H1 (cell line): ENCODE data around the gene TMEM243. TPM values are rescaled to one million over a fixed set of nuclear protein-coding genes. Genes with fewer than 3 reads are reported as not detected.

ENCODE experiments used
- CTCF ChIA-PET: fragments of 300-600 bp; sonication (Branson Sonifier 250); formaldehyde crosslinking; loops from one replicate; lab custom pipeline; 2021; ENCODE audit not compliant: partially characterized antibody; lab: Charles Lee
- POLR2A ChIA-PET: fragments of 300-600 bp; sonication (Branson Sonifier 250); formaldehyde crosslinking; loops from one replicate; lab custom pipeline; 2021; ENCODE audit warnings: inconsistent platforms; ENCODE audit not compliant: partially characterized antibody; lab: Charles Lee
- DNase-seq, 2 experiments: peaks; one replicate each; pipeline versions ENCODE4 v3.0.0 to v3.0.0-alpha.2; 2010 to 2022; ENCODE audit warnings: low spot score in 2 of 2, low read depth in 1 of 2, mixed read lengths in 1 of 2
- FAIRE-seq: peaks from 2 replicates; lab custom pipeline; 2011; peaks lifted over from hg19 to GRCh38; lab: Jason Lieb, UNC
- H2AFZ ChIP-seq: 2 replicates; pipeline ENCODE4 v1.8.1; 2012; ENCODE audit warnings: low read length, inconsistent platforms
- H2AK5ac ChIP-seq: 2 replicates; pipeline ENCODE4 v1.6.1; 2013; ENCODE audit warnings: low read depth, low read length
- H2BK120ac ChIP-seq: replicated peaks from 2 replicates; pipeline ENCODE3; 2013; ENCODE audit warnings: low read depth, low read length, inconsistent platforms
- H2BK12ac ChIP-seq: 2 replicates; pipeline ENCODE4 v1.6.1; 2013; ENCODE audit warnings: low read depth, low read length
- H2BK15ac ChIP-seq: 2 replicates; pipeline ENCODE4 v1.6.1; 2013; ENCODE audit warnings: low read length
- H2BK20ac ChIP-seq: 2 replicates; pipeline ENCODE4 v1.6.1; 2013; ENCODE audit warnings: low read length
- H2BK5ac ChIP-seq: 2 replicates; pipeline ENCODE4 v1.6.1; 2013; ENCODE audit warnings: low read depth, low read length
- H3K14ac ChIP-seq: 2 replicates; pipeline ENCODE4 v1.6.1; 2013; ENCODE audit warnings: inconsistent platforms; ENCODE audit not compliant: insufficient read length
- H3K18ac ChIP-seq: 2 replicates; pipeline ENCODE4 v1.6.1; 2013; ENCODE audit warnings: low read length; ENCODE audit errors: extremely low read depth
- H3K23ac ChIP-seq: 2 replicates; pipeline ENCODE4 v1.6.1; 2013; ENCODE audit warnings: inconsistent platforms; ENCODE audit not compliant: insufficient read length
- H3K23me2 ChIP-seq: 2 replicates; pipeline ENCODE4 v1.6.1; 2013; ENCODE audit warnings: low read depth, low read length
- H3K27ac ChIP-seq: 2 replicates; pipeline ENCODE4 v1.6.1; 2011; ENCODE audit warnings: low read depth, low read length, inconsistent platforms
- H3K27me3 ChIP-seq, 4 experiments: replicated peaks in 1 of 4; 1 replicate in 1 of 4; 2 replicates in 3 of 4; pipeline versions ENCODE4 v1.6.1 to v1.8.1; 2011 to 2013; ENCODE audit warnings: low read length in 3 of 4, mild to moderate bottlenecking in 3 of 4, inconsistent platforms in 2 of 4, mixed read lengths in 2 of 4, moderate library complexity in 1 of 4; ENCODE audit not compliant: control insufficient read depth in 3 of 4, insufficient read depth in 3 of 4; ENCODE audit errors: extremely low read depth in 1 of 4
- H3K36me3 ChIP-seq, 4 experiments: 2 replicates each; pipeline versions ENCODE4 v1.6.1 to v1.8.1; 2011 to 2013; ENCODE audit warnings: mild to moderate bottlenecking in 4 of 4, low read length in 3 of 4, moderate library complexity in 2 of 4, control low read depth in 1 of 4, inconsistent platforms in 1 of 4; ENCODE audit not compliant: insufficient read depth in 4 of 4, control insufficient read depth in 2 of 4
- H3K4ac ChIP-seq: replicated peaks from 2 replicates; pipeline ENCODE3; 2013; ENCODE audit warnings: low read length, low read depth, mixed read lengths, inconsistent platforms; ENCODE audit not compliant: insufficient read length
- H3K4me1 ChIP-seq, 4 experiments: replicated peaks in 1 of 4; 1 replicate in 1 of 4; 2 replicates in 3 of 4; pipeline versions ENCODE4 v1.6.1 to v1.8.1; 2011 to 2013; ENCODE audit warnings: low read length in 3 of 4, inconsistent platforms in 2 of 4, mixed read lengths in 1 of 4; ENCODE audit not compliant: insufficient read depth in 4 of 4, control insufficient read depth in 3 of 4
- H3K4me2 ChIP-seq, 2 experiments: 2 replicates each; pipeline versions ENCODE4 v1.6.1 to v1.8.1; 2011 to 2013; ENCODE audit warnings: low read depth in 2 of 2, low read length in 2 of 2, control low read depth in 1 of 2, inconsistent platforms in 1 of 2, mild to moderate bottlenecking in 1 of 2; ENCODE audit not compliant: insufficient read depth in 1 of 2
- H3K4me3 ChIP-seq, 4 experiments: fragments of 200-600, 300-600 bp in 1 of 4; sonication (generic), shearing (Covaris generic), sonication (Bioruptor Twin) in 1 of 4; 2 replicates each; pipeline versions ENCODE4 v1.5.1 to v1.8.1; 2011 to 2016; ENCODE audit warnings: low read length in 4 of 4, low read depth in 3 of 4, control low read depth in 2 of 4, inconsistent platforms in 2 of 4, mild to moderate bottlenecking in 2 of 4, mixed read lengths in 1 of 4, moderate library complexity in 1 of 4; ENCODE audit not compliant: insufficient read depth in 2 of 4; ENCODE audit errors: extremely low read depth in 1 of 4
- H3K56ac ChIP-seq: replicated peaks from 2 replicates; pipeline ENCODE3; 2013; ENCODE audit warnings: low read depth, mild to moderate bottlenecking, mixed read lengths, low read length, inconsistent platforms; ENCODE audit not compliant: insufficient read length
- H3K79me1 ChIP-seq: 2 replicates; pipeline ENCODE4 v1.6.1; 2013; ENCODE audit warnings: low read depth, low read length, control low read depth
- H3K79me2 ChIP-seq, 2 experiments: 2 replicates each; pipeline versions ENCODE4 v1.6.1 to v1.8.1; 2012 to 2013; ENCODE audit warnings: low read length in 2 of 2, mild to moderate bottlenecking in 2 of 2, inconsistent platforms in 1 of 2; ENCODE audit not compliant: insufficient read depth in 2 of 2, control insufficient read depth in 1 of 2
- H3K9ac ChIP-seq, 4 experiments: replicated peaks in 1 of 4; 1 replicate in 1 of 4; 2 replicates in 3 of 4; pipeline versions ENCODE4 v1.6.1 to v1.8.1; 2011 to 2013; ENCODE audit warnings: low read depth in 3 of 4, low read length in 3 of 4, control low read depth in 2 of 4, mild to moderate bottlenecking in 2 of 4, moderate library complexity in 2 of 4, inconsistent platforms in 1 of 4; ENCODE audit errors: extremely low read depth in 1 of 4
- H3K9me3 ChIP-seq, 2 experiments: 2 replicates each; pipeline versions ENCODE4 v1.6.1 to v1.8.1; 2012 to 2013; ENCODE audit warnings: mild to moderate bottlenecking in 2 of 2, moderate library complexity in 2 of 2, control low read depth in 1 of 2, inconsistent platforms in 1 of 2, low read depth in 1 of 2, low read length in 1 of 2, mixed read lengths in 1 of 2; ENCODE audit not compliant: insufficient read depth in 2 of 2
- H4K20me1 ChIP-seq, 2 experiments: replicated peaks in 1 of 2; 2 replicates each; pipeline versions ENCODE3 to v1.8.1; 2011 to 2013; ENCODE audit warnings: inconsistent platforms in 2 of 2, low read length in 2 of 2, mild to moderate bottlenecking in 1 of 2; ENCODE audit not compliant: insufficient read depth in 2 of 2, control insufficient read depth in 1 of 2
- H4K5ac ChIP-seq: 2 replicates; pipeline ENCODE4 v1.6.1; 2013; ENCODE audit warnings: low read length, low read depth, mixed read lengths, inconsistent platforms; ENCODE audit not compliant: insufficient read length
- H4K8ac ChIP-seq: 2 replicates; pipeline ENCODE4 v1.8.0; 2013; ENCODE audit warnings: mild to moderate bottlenecking, moderate library complexity, low read length, inconsistent platforms; ENCODE audit not compliant: insufficient read depth; ENCODE audit errors: extremely low read depth
- H4K91ac ChIP-seq: replicated peaks from 2 replicates; pipeline ENCODE3; 2013; ENCODE audit warnings: low read length, mixed read lengths, inconsistent platforms; ENCODE audit not compliant: insufficient read length
- BACH1 ChIP-seq: IDR thresholded peaks from 2 replicates; pipeline ENCODE4 v1.6.1; 2012; ENCODE audit warnings: low read length, improper control_type of control experiment
- HDAC2 ChIP-seq, 2 experiments: fragments of 300-600 bp in 1 of 2; sonication (generic) in 1 of 2; IDR thresholded peaks; 2 replicates each; pipeline ENCODE4 v1.6.1; 2011 to 2012; ENCODE audit warnings: low read depth in 2 of 2, low read length in 2 of 2, mild to moderate bottlenecking in 2 of 2, moderate library complexity in 2 of 2, borderline replicate concordance in 1 of 2, inconsistent platforms in 1 of 2
- KDM1A ChIP-seq: fragments of 200-600, 300-600 bp; sonication (generic); IDR thresholded peaks from 2 replicates; pipeline ENCODE4 v1.7.1; 2016; ENCODE audit warnings: mild to moderate bottlenecking, low read length, borderline replicate concordance
- KDM4A ChIP-seq: IDR thresholded peaks from one replicate; pipeline ENCODE4 v1.7.1; 2012; ENCODE audit warnings: low read depth, mild to moderate bottlenecking, moderate library complexity, low read length, inconsistent platforms; ENCODE audit not compliant: severe bottlenecking
- SAP30 ChIP-seq: fragments of 300-600 bp; sonication (generic); IDR thresholded peaks from 2 replicates; pipeline ENCODE4 v1.7.1; 2012; ENCODE audit warnings: low read length, moderate library complexity, mild to moderate bottlenecking, inconsistent platforms; ENCODE audit not compliant: insufficient read depth, insufficient replicate concordance
- SIX5 ChIP-seq: IDR thresholded peaks from 2 replicates; pipeline ENCODE4 v1.6.1; 2011; ENCODE audit warnings: mild to moderate bottlenecking, low read depth, low read length
- WGBS, 2 experiments: shearing (Covaris generic) in 1 of 2; methylation state at CpG; one replicate each; pipeline versions ENCODE4 v1.1.6 to v1.1.7; 2013 to 2015; ENCODE audit warnings: low lambda C conversion rate in 2 of 2, mixed read lengths in 2 of 2, inconsistent platforms in 1 of 2, low coverage in 1 of 2, missing lambda C conversion rate in 1 of 2; ENCODE audit not compliant: insufficient replicate concordance in 2 of 2, insufficient coverage in 1 of 2, insufficient read length in 1 of 2; ENCODE audit errors: extremely low coverage in 1 of 2, missing lambda C conversion rate in 1 of 2; 5-methylcytosine and 5-hydroxymethylcytosine counted together
- polyA plus RNA-seq, 7 experiments: library from polyadenylated mRNA; depleted of rRNA in 3 of 7; stranded (reverse) in 5 of 7; unstranded in 2 of 7; fragments of >200 nt in 5 of 7; fragments of 200-250 nt in 2 of 7; gene quantifications; 1 replicate in 5 of 7; 2 replicates in 1 of 7; 4 replicates in 1 of 7; pipeline versions ENCODE4 v1.2.1 to v1.2.3, GENCODE V29; 2011 to 2013; ENCODE audit warnings: missing spikeins in 2 of 7, mixed read lengths in 2 of 7
- total RNA-seq: library from RNA; stranded (reverse); fragmentation: NEBNext Ultra II Directional; extraction: Animal tissue kit (Norgen Biotek cat#: 25700); gene quantifications from 2 replicates; pipeline ENCODE4 v1.2.1, GENCODE V29; 2021
- TF ChIP-seq, protein P1 (sequence below), 3 experiments: IDR thresholded peaks; 1 replicate in 2 of 3; 2 replicates in 1 of 3; pipeline versions ENCODE4 v1.5.1 to v1.6.1; 2011; ENCODE audit warnings: low read length in 3 of 3, mild to moderate bottlenecking in 3 of 3, inconsistent platforms in 2 of 3, low read depth in 1 of 3, moderate library complexity in 1 of 3; ENCODE audit not compliant: insufficient read depth in 1 of 3; ENCODE audit errors: control extremely low read depth in 1 of 3

TMEM243 gene
- total and polyA plus RNA-seq, 2 of the 8 experiments (the other 6 are each of a cell fraction or from before 2014, with no cell fraction given), result 23.7 to 27.6 TPM

DNA sequence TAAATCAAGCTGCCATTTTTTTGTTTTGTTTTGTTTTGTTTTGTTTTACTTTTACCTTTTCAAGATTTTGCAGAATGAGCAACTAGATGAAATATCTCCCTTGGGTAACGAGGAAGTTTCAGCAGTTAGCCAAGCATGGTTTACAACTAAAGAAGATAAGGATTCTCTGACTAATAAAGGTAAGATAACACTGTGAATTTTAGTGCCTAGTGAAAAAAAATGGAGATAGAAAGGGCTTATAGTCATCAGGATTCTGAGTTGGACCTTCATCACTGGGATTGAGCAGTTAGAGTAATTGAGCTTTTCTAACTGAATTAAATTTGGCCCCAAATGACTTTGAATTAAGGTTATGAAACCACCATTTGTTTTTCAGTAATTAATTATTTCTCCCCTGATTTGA is 46.1 kb downstream of the TMEM243 start:
- H3K27me3 ChIP-seq, result no peaks in the 10 kb centered on the region
- H2BK12ac ChIP-seq, result no peak overlapping the region
- no peak overlapping the region for H3K4me2 ChIP-seq
- H4K5ac ChIP-seq, result no peak overlapping the region
- H3K79me2 ChIP-seq, result 0 out of 4 replicates have a peak, but pooled peaks cover 0 to 8% of the 10 kb centered on the region in 2 experiments
- no peak overlapping the region for H3K9ac ChIP-seq
- ChIA-PET CTCF (interaction anchor here (2.0 to 4.5 kb wide), 2 partner anchors 11 to 29 kb away, joined by 5 to 18 read pairs; no protein-coding TSS in a partner anchor), POLR2A (interaction anchor here (1.1 to 2.3 kb wide), 4 partner anchors 11 to 40 kb away, joined by 3 to 6 read pairs (median 4); partner anchors contain the start of gene DMTF1)
- H3K9me3 ChIP-seq, result no peaks in the 10 kb centered on the region
- no peak overlapping the region for H3K56ac ChIP-seq
- DNase-seq (no peak), FAIRE-seq (no peak)
- H2BK15ac ChIP-seq, result no peak overlapping the region
- no peak overlapping the region for H3K23ac ChIP-seq
- H2AFZ ChIP-seq, result no peak overlapping the region
- H3K4me3 ChIP-seq, result no peak overlapping the region
- H3K18ac ChIP-seq, result no peak overlapping the region
- H3K36me3 ChIP-seq, result peaks cover 18 to 94% (median 60%) of the 10 kb centered on the region in 4 experiments
- no peak overlapping the region for H2AK5ac ChIP-seq
- H3K27ac ChIP-seq, result no peak overlapping the region
- 97% methylated on average over 1 of the region's 1 CpG; no CpG with 5 or more reads in 1 of the 2 experiments for WGBS, 2 experiments
- no peak overlapping the region for H4K8ac ChIP-seq
- no peak overlapping the region for H3K4ac ChIP-seq
- H2BK20ac ChIP-seq, result no peak overlapping the region
- no peak overlapping the region for H4K91ac ChIP-seq
- H3K79me1 ChIP-seq, result no peaks in the 10 kb centered on the region
- TF ChIP-seq KDM1A (no peak), HDAC2 (IDR thresholded peaks at IDR 0.05; ENCODE audit: borderline replicate concordance in 1 of 2, low read depth in 2 of 2, low read length in 2 of 2) (no peak), BACH1 (no peak), KDM4A (no peak), SIX5 (no peak), SAP30 (no peak)
- TF ChIP-seq, protein P1, sequence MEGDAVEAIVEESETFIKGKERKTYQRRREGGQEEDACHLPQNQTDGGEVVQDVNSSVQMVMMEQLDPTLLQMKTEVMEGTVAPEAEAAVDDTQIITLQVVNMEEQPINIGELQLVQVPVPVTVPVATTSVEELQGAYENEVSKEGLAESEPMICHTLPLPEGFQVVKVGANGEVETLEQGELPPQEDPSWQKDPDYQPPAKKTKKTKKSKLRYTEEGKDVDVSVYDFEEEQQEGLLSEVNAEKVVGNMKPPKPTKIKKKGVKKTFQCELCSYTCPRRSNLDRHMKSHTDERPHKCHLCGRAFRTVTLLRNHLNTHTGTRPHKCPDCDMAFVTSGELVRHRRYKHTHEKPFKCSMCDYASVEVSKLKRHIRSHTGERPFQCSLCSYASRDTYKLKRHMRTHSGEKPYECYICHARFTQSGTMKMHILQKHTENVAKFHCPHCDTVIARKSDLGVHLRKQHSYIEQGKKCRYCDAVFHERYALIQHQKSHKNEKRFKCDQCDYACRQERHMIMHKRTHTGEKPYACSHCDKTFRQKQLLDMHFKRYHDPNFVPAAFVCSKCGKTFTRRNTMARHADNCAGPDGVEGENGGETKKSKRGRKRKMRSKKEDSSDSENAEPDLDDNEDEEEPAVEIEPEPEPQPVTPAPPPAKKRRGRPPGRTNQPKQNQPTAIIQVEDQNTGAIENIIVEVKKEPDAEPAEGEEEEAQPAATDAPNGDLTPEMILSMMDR (IDR thresholded peaks at IDR 0.05; ENCODE audit: control extremely low read depth in 1 of 3, insufficient read depth in 1 of 3, low read depth in 1 of 3, low read length in 3 of 3), result no peak
- no peak overlapping the region for H2BK120ac ChIP-seq
- H4K20me1 ChIP-seq, result no peaks in the 10 kb centered on the region
- no peak overlapping the region for H2BK5ac ChIP-seq
- H3K14ac ChIP-seq, result no peak overlapping the region
- no peaks in the 10 kb centered on the region; the same call in 1 of the 2 replicates for H3K23me2 ChIP-seq
- no peaks in the 10 kb centered on the region for H3K4me1 ChIP-seq
